PC-9 (cell line): Measurements from ENCODE around the gene CLECL1. TPM values are rescaled to one million over a fixed set of nuclear protein-coding genes. Genes with fewer than 3 reads are reported as not detected.
A peak's percentile ranks its signal among the peaks of the same experiment; 100 is the strongest.

Source experiments
- BruUV-seq: library from RNA; stranded (reverse); fragments of 400-500 nt; replicated peaks from 2 replicates; lab custom pipeline; 2021; lab: Mats Ljungman, UMichigan
- CTCF ChIA-PET: fragments of 300-600 bp; sonication (Branson Sonifier 250); formaldehyde crosslinking; loops from one replicate; lab custom pipeline; 2022; ENCODE audit warnings: antibody characterized with exemption; lab: Charles Lee
- POLR2A ChIA-PET: fragments of 300-600 bp; sonication (Branson Sonifier 250); formaldehyde crosslinking; loops from one replicate; lab custom pipeline; 2022; ENCODE audit warnings: antibody characterized with exemption; ENCODE audit not compliant: unreplicated experiment; lab: Charles Lee
- DNase-seq, 2 experiments: peaks; one replicate each; pipeline versions ENCODE4 v3.0.0 to v3.0.0-alpha.2; 2015 to 2022; ENCODE audit warnings: mixed read lengths in 1 of 2
- H2AFZ ChIP-seq: fragments of 200-600 bp; sonication (generic); 2 replicates; pipeline ENCODE4 v1.8.1; 2017; ENCODE audit warnings: antibody characterized with exemption
- H3F3A ChIP-seq: fragments of 200-600 bp; sonication (generic); 2 replicates; pipeline ENCODE4 v1.8.1; 2017; ENCODE audit warnings: antibody characterized with exemption, mild to moderate bottlenecking, low read depth; ENCODE audit not compliant: insufficient read depth
- H3K27ac ChIP-seq: fragments of 200-600 bp; sonication (generic); 2 replicates; pipeline ENCODE4 v1.6.1; 2016; ENCODE audit warnings: mixed run types
- H3K27me3 ChIP-seq: fragments of 200-600 bp; sonication (generic); 2 replicates; pipeline ENCODE4 v1.6.1; 2016; ENCODE audit warnings: low read depth, mixed run types; ENCODE audit not compliant: insufficient read depth
- H3K36me3 ChIP-seq: fragments of 200-600 bp; sonication (generic); 2 replicates; pipeline ENCODE4 v1.6.1; 2016; ENCODE audit warnings: low read depth, mixed run types
- H3K4me1 ChIP-seq: fragments of 200-600 bp; sonication (generic); replicated peaks from 2 replicates; pipeline ENCODE4 v1.6.1; 2016; ENCODE audit warnings: mixed run types; ENCODE audit not compliant: insufficient read depth
- H3K4me2 ChIP-seq: fragments of 200-600 bp; sonication (generic); 2 replicates; pipeline ENCODE4 v1.6.1; 2017; ENCODE audit warnings: mixed run types
- H3K4me3 ChIP-seq: fragments of 200-600 bp; sonication (generic); 2 replicates; pipeline ENCODE4 v1.6.1; 2016; ENCODE audit warnings: mixed run types
- H3K79me2 ChIP-seq: fragments of 200-600 bp; sonication (generic); 2 replicates; pipeline ENCODE4 v1.6.1; 2017; ENCODE audit warnings: low read depth, mixed run types
- H3K9me2 ChIP-seq: fragments of 200-600 bp; sonication (generic); 2 replicates; pipeline ENCODE4 v1.8.1; 2017; ENCODE audit warnings: mild to moderate bottlenecking; ENCODE audit not compliant: insufficient read depth
- H3K9me3 ChIP-seq: fragments of 200-600 bp; sonication (generic); 2 replicates; pipeline ENCODE4 v1.8.1; 2016; ENCODE audit warnings: low read depth; ENCODE audit not compliant: insufficient read depth
- H4K20me1 ChIP-seq: fragments of 200-600 bp; sonication (generic); 2 replicates; pipeline ENCODE4 v1.8.1; 2017; ENCODE audit not compliant: insufficient read depth
- EZH2 ChIP-seq: fragments of 200-600 bp; sonication (generic); IDR thresholded peaks from 2 replicates; pipeline ENCODE4 v1.8.0; 2017; ENCODE audit warnings: antibody characterized with exemption, low read depth
- intact Hi-C: fragments of 100-400 bp; cut with micrococcal nuclease; formaldehyde crosslinking; loops from one replicate; pipeline ENCODE4 v1.10.0; 2022; ENCODE audit not compliant: unreplicated experiment
- total RNA-seq: library from RNA; stranded (reverse); gene quantifications from 2 replicates; pipeline ENCODE4 v1.2.3, GENCODE V29; 2021
- TF ChIP-seq, protein P1 (sequence below): fragments of 200-600 bp; sonication (generic); conservative IDR thresholded peaks from 2 replicates; pipeline ENCODE4 v1.6.1; 2017; ENCODE audit warnings: mixed run types, antibody characterized with exemption, mild to moderate bottlenecking, moderate library complexity

Gene CLECL1
- total RNA-seq, 1 experiment from 2014 or later: not detected

GRCh38 chr12:9751204-9752144, 18.6 kb upstream of the CLECL1 start:
- peaks cover 9% of the 10 kb centered on the region; the same call in 1 of the 2 replicates for H3K4me1 ChIP-seq
- BruUV-seq: no TSS peak
- no peaks in the 10 kb centered on the region for H3K9me3 ChIP-seq
- ChIA-PET CTCF (interaction anchor here (0.6 to 2.9 kb wide), 11 partner anchors 9 to 488 kb away, joined by 3 to 52 read pairs (median 5); no protein-coding TSS in a partner anchor), POLR2A (no interaction called here)
- no peaks in the 10 kb centered on the region for H3K79me2 ChIP-seq
- peak overlapping the region; percentile 34; the same call in 1 of the 2 replicates for H3K4me3 ChIP-seq
- no peaks in the 10 kb centered on the region for H3K9me2 ChIP-seq
- H2AFZ ChIP-seq: no peak overlapping the region
- no peaks in the 10 kb centered on the region for H3K27me3 ChIP-seq
- H3F3A ChIP-seq: no peaks in the 10 kb centered on the region
- H4K20me1 ChIP-seq: no peaks in the 10 kb centered on the region
- TF ChIP-seq, protein P1, sequence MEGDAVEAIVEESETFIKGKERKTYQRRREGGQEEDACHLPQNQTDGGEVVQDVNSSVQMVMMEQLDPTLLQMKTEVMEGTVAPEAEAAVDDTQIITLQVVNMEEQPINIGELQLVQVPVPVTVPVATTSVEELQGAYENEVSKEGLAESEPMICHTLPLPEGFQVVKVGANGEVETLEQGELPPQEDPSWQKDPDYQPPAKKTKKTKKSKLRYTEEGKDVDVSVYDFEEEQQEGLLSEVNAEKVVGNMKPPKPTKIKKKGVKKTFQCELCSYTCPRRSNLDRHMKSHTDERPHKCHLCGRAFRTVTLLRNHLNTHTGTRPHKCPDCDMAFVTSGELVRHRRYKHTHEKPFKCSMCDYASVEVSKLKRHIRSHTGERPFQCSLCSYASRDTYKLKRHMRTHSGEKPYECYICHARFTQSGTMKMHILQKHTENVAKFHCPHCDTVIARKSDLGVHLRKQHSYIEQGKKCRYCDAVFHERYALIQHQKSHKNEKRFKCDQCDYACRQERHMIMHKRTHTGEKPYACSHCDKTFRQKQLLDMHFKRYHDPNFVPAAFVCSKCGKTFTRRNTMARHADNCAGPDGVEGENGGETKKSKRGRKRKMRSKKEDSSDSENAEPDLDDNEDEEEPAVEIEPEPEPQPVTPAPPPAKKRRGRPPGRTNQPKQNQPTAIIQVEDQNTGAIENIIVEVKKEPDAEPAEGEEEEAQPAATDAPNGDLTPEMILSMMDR: peak; percentile 42; the same call in 1 of the 2 replicates
- TF ChIP-seq EZH2: no peak
- no peak for DNase-seq
- peak overlapping the region; percentile 85 for H3K4me2 ChIP-seq
- intact Hi-C loops: loop anchor here (1.0 to 10.0 kb wide), 7 partner anchors 63 to 1736 kb away; partner anchors contain the start of genes CLEC12B, CLEC9A, GABARAPL1 and STYK1
- H3K36me3 ChIP-seq: no peaks in the 10 kb centered on the region
- H3K27ac ChIP-seq: no peak overlapping the region

GRCh38 chr12:9750276-9751203, 17.6 kb upstream of the CLECL1 start:
- H3K79me2 ChIP-seq: no peaks in the 10 kb centered on the region
- H3K36me3 ChIP-seq: no peaks in the 10 kb centered on the region
- no peak overlapping the region for H3K27ac ChIP-seq
- TF ChIP-seq EZH2: no peak
- TF ChIP-seq, protein P1: peak; percentile 93
- peak overlapping the region; percentile 46; the same call in 1 of the 2 replicates for H3K4me3 ChIP-seq
- ChIA-PET POLR2A (no interaction called here), CTCF (interaction anchor here (0.5 to 2.9 kb wide), 22 partner anchors 8 to 1382 kb away, joined by 3 to 52 read pairs (median 4); no protein-coding TSS in a partner anchor)
- H3F3A ChIP-seq: no peaks in the 10 kb centered on the region
- H3K4me2 ChIP-seq: peak overlapping the region; percentile 85
- BruUV-seq: no TSS peak
- intact Hi-C loops: loop anchor here (1.0 to 10.0 kb wide), 10 partner anchors 48 to 1737 kb away; partner anchors contain the start of genes CLEC12B, CLEC9A, GABARAPL1 and STYK1
- H3K9me3 ChIP-seq: no peaks in the 10 kb centered on the region
- no peaks in the 10 kb centered on the region for H4K20me1 ChIP-seq
- no peaks in the 10 kb centered on the region for H3K9me2 ChIP-seq
- DNase-seq: peak; percentile 45 to 63
- H2AFZ ChIP-seq: no peak overlapping the region
- H3K4me1 ChIP-seq: peaks cover 9% of the 10 kb centered on the region; the same call in 1 of the 2 replicates
- no peaks in the 10 kb centered on the region for H3K27me3 ChIP-seq
